Esophagus (tissue), 2 donors: ENCODE results near the gene OR5AU1. TPM values are rescaled to one million over a fixed set of nuclear protein-coding genes. Genes with fewer than 3 reads are reported as not detected.

Experiments used
- H3K27ac ChIP-seq, 2 donors: one replicate each; pipeline ENCODE4 v1.5.1; 2013; ENCODE audit warnings: low read depth in 2 of 2, mild to moderate bottlenecking in 2 of 2, inconsistent platforms in 1 of 2, low read length in 1 of 2, moderate library complexity in 1 of 2
- H3K27me3 ChIP-seq, 2 donors: one replicate each; pipeline ENCODE4 v1.6.1; 2013; ENCODE audit warnings: low read length in 2 of 2, control low read depth in 1 of 2, mild to moderate bottlenecking in 1 of 2; ENCODE audit not compliant: insufficient read depth in 2 of 2, control insufficient read depth in 1 of 2
- H3K36me3 ChIP-seq, 2 donors: one replicate each; pipeline ENCODE4 v1.6.1; 2013; ENCODE audit warnings: low read length in 1 of 2; ENCODE audit not compliant: control insufficient read depth in 2 of 2, insufficient read depth in 2 of 2
- H3K4me1 ChIP-seq, 2 donors: one replicate each; pipeline ENCODE4 v1.6.1; 2013; ENCODE audit warnings: low read length in 1 of 2; ENCODE audit not compliant: control insufficient read depth in 2 of 2, insufficient read depth in 2 of 2
- H3K4me3 ChIP-seq, 2 donors: one replicate each; pipeline ENCODE4 v1.5.1; 2013; ENCODE audit warnings: low read length in 2 of 2, mild to moderate bottlenecking in 2 of 2, low read depth in 1 of 2, moderate library complexity in 1 of 2
- H3K9me3 ChIP-seq, 2 donors: one replicate each; pipeline ENCODE4 v1.6.1; 2013; ENCODE audit warnings: mild to moderate bottlenecking in 2 of 2, low read depth in 1 of 2, low read length in 1 of 2, moderate library complexity in 1 of 2; ENCODE audit not compliant: control insufficient read depth in 2 of 2, insufficient read depth in 1 of 2
- WGBS, 2 donors: extraction: QIAGEN DNeasy Blood & Tissue Kit; methylation state at CpG; one replicate each; pipeline ENCODE4 v1.1.7; 2013; 5-methylcytosine and 5-hydroxymethylcytosine counted together
- polyA plus RNA-seq, 2 donors: library from polyadenylated mRNA; stranded (reverse); fragments of 200-250 nt; gene quantifications; one replicate each; pipeline ENCODE4 v1.2.3, GENCODE V29; 2013
- donor health status: healthy with polysubstance abuse.
- donor health status: Bipolar disorder and iron deficiency.

The OR5AU1 gene
- polyA plus RNA-seq, 2 donors: not detected

- H3K4me1 ChIP-seq: no peaks in the 10 kb centered on the region
- no peaks in the 10 kb centered on the region for H3K9me3 ChIP-seq
- WGBS, 2 donors: 88 to 89% methylated on average over 4 of the region's 4 CpGs
- no peaks in the 10 kb centered on the region for H3K36me3 ChIP-seq
- H3K27me3 ChIP-seq: no peaks in the 10 kb centered on the region
- H3K4me3 ChIP-seq: no peak overlapping the region
- no peak overlapping the region for H3K27ac ChIP-seq
Observed at GRCh38 chr14:21149641-21150367, 6.1 kb downstream of the OR5AU1 start.

GRCh38 chr14:21145437-21145836 is 10.4 kb downstream of the OR5AU1 start:
- Histone ChIP-seq H3K4me3 (no peak overlapping the region), H3K36me3 (no peaks in the 10 kb centered on the region), H3K27ac (no peak overlapping the region), H3K27me3 (no peaks in the 10 kb centered on the region), H3K4me1 (no peaks in the 10 kb centered on the region), H3K9me3 (no peaks in the 10 kb centered on the region)

- no peaks in the 10 kb centered on the region for H3K9me3 ChIP-seq
- H3K4me1 ChIP-seq: no peaks in the 10 kb centered on the region
- no peak overlapping the region for H3K4me3 ChIP-seq
- no peak overlapping the region for H3K27ac ChIP-seq
- no peaks in the 10 kb centered on the region for H3K36me3 ChIP-seq
- WGBS, 2 donors: 93 to 94% methylated on average over 1 of the region's 1 CpG
- H3K27me3 ChIP-seq: no peaks in the 10 kb centered on the region
Observed at GRCh38 chr14:21142357-21142756, 13.5 kb downstream of the OR5AU1 start.

- H3K9me3 ChIP-seq: no peaks in the 10 kb centered on the region
- no peaks in the 10 kb centered on the region for H3K36me3 ChIP-seq
- no peaks in the 10 kb centered on the region for H3K4me1 ChIP-seq
- no peaks in the 10 kb centered on the region for H3K27me3 ChIP-seq
- 12 to 20% methylated on average over 1 of the region's 1 CpG for WGBS, 2 donors
- no peak overlapping the region for H3K27ac ChIP-seq
- H3K4me3 ChIP-seq: no peak overlapping the region
Observed at GRCh38 chr14:21136024-21136423, 19.8 kb downstream of the OR5AU1 start.

- no peak overlapping the region for H3K27ac ChIP-seq
- no peaks in the 10 kb centered on the region for H3K9me3 ChIP-seq
- H3K36me3 ChIP-seq: no peaks in the 10 kb centered on the region
- 59 to 64% methylated on average over 1 of the region's 1 CpG for WGBS, 2 donors
- no peaks in the 10 kb centered on the region for H3K27me3 ChIP-seq
- H3K4me3 ChIP-seq: no peak overlapping the region
- H3K4me1 ChIP-seq: no peaks in the 10 kb centered on the region
Observed at GRCh38 chr14:21133901-21134300, 22.0 kb downstream of the OR5AU1 start.

- 68 to 70% methylated on average over 1 of the region's 1 CpG for WGBS, 2 donors
- Histone ChIP-seq H3K36me3 (no peaks in the 10 kb centered on the region), H3K27ac (no peak overlapping the region), H3K9me3 (no peaks in the 10 kb centered on the region), H3K4me1 (no peaks in the 10 kb centered on the region), H3K4me3 (no peak overlapping the region), H3K27me3 (no peaks in the 10 kb centered on the region)
Observed at GRCh38 chr14:21123429-21123828, 32.4 kb downstream of the OR5AU1 start.

GRCh38 chr14:21121122-21121521 is 34.7 kb downstream of the OR5AU1 start:
- no peak overlapping the region for H3K4me3 ChIP-seq
- H3K27ac ChIP-seq: no peak overlapping the region
- H3K9me3 ChIP-seq: no peaks in the 10 kb centered on the region
- no peaks in the 10 kb centered on the region for H3K4me1 ChIP-seq
- WGBS, 2 donors: 54 to 67% methylated on average over 1 of the region's 1 CpG
- H3K27me3 ChIP-seq: no peaks in the 10 kb centered on the region
- no peaks in the 10 kb centered on the region for H3K36me3 ChIP-seq

- H3K27me3 ChIP-seq: no peaks in the 10 kb centered on the region
- no peaks in the 10 kb centered on the region for H3K9me3 ChIP-seq
- H3K36me3 ChIP-seq: no peaks in the 10 kb centered on the region
- 72 to 82% methylated on average over 6 of the region's 6 CpGs for WGBS, 2 donors
- H3K4me1 ChIP-seq: no peaks in the 10 kb centered on the region
- H3K27ac ChIP-seq: no peak overlapping the region
- H3K4me3 ChIP-seq: no peak overlapping the region
Observed at GRCh38 chr14:21120686-21121085, 35.2 kb downstream of the OR5AU1 start.

GRCh38 chr14:21118933-21119332 is 36.9 kb downstream of the OR5AU1 start:
- Histone ChIP-seq H3K4me3 (no peak overlapping the region), H3K27me3 (no peaks in the 10 kb centered on the region), H3K36me3 (no peaks in the 10 kb centered on the region), H3K4me1 (no peaks in the 10 kb centered on the region), H3K9me3 (no peaks in the 10 kb centered on the region), H3K27ac (no peak overlapping the region)
- 93 to 95% methylated on average over 3 of the region's 3 CpGs for WGBS, 2 donors

- H3K9me3 ChIP-seq: no peaks in the 10 kb centered on the region
- H3K27ac ChIP-seq: no peak overlapping the region
- 90 to 92% methylated on average over 2 of the region's 2 CpGs for WGBS, 2 donors
- H3K4me1 ChIP-seq: no peaks in the 10 kb centered on the region
- H3K4me3 ChIP-seq: no peak overlapping the region
- no peaks in the 10 kb centered on the region for H3K27me3 ChIP-seq
- H3K36me3 ChIP-seq: no peaks in the 10 kb centered on the region
Observed at GRCh38 chr14:21113369-21113768, 42.5 kb downstream of the OR5AU1 start.
